Mucosa of stomach (tissue), 1 donor: ENCODE data around the gene CLCNKA.
"Not testable (repeated sequence)": the region's sequence is repeated elsewhere in the genome, so short reads cannot be mapped to it uniquely, and the experiment has no call there.

Experiments used
- H3K27me3 ChIP-seq: one replicate; pipeline ENCODE4 v1.7.0; 2013; ENCODE audit warnings: mild to moderate bottlenecking, low read length; ENCODE audit not compliant: control insufficient read depth, insufficient read depth
- H3K36me3 ChIP-seq: one replicate; pipeline ENCODE4 v1.7.0; 2013; ENCODE audit warnings: low read length; ENCODE audit not compliant: control insufficient read depth, insufficient read depth
- H3K4me1 ChIP-seq: one replicate; pipeline ENCODE4 v1.7.0; 2013; ENCODE audit warnings: mild to moderate bottlenecking, low read length; ENCODE audit not compliant: control insufficient read depth, insufficient read depth
- H3K4me3 ChIP-seq: one replicate; pipeline ENCODE4 v1.7.0; 2013; ENCODE audit warnings: low read length
- H3K9ac ChIP-seq: one replicate; pipeline ENCODE4 v1.7.0; 2013; ENCODE audit warnings: mild to moderate bottlenecking, low read length, moderate library complexity
- H3K9me3 ChIP-seq: one replicate; pipeline ENCODE4 v1.7.0; 2013; ENCODE audit warnings: mild to moderate bottlenecking, low read length, moderate library complexity; ENCODE audit not compliant: control insufficient read depth
- donor health status: Pancreatic carcinoma.

The CLCNKA gene

GRCh38 chr1:16053781-16054502 is 32.1 kb downstream of the CLCNKA start:
- Histone ChIP-seq H3K36me3 (no peaks in the 10 kb centered on the region), H3K9ac (no peak overlapping the region), H3K4me3 (no peak overlapping the region), H3K27me3 (peaks cover 3% of the 10 kb centered on the region), H3K9me3 (no peaks in the 10 kb centered on the region), H3K4me1 (peaks cover 8% of the 10 kb centered on the region)

- no peak overlapping the region for H3K4me3 ChIP-seq
- no peak overlapping the region for H3K9ac ChIP-seq
- no peaks in the 10 kb centered on the region for H3K36me3 ChIP-seq
- H3K27me3 ChIP-seq, result peaks cover 3% of the 10 kb centered on the region
- H3K9me3 ChIP-seq, result no peaks in the 10 kb centered on the region
- H3K4me1 ChIP-seq, result peaks cover 7% of the 10 kb centered on the region
Measured at GRCh38 chr1:16054598-16055540, 33.0 kb downstream of the CLCNKA start.

- Histone ChIP-seq H3K4me1 (peaks cover 7% of the 10 kb centered on the region), H3K4me3 (no peak overlapping the region), H3K9ac (no peak overlapping the region), H3K9me3 (no peaks in the 10 kb centered on the region), H3K27me3 (peaks cover 3% of the 10 kb centered on the region), H3K36me3 (no peaks in the 10 kb centered on the region)
Measured at GRCh38 chr1:16055613-16056520, 34.0 kb downstream of the CLCNKA start.

- not testable (repeated sequence) for H3K27me3 ChIP-seq, H3K9ac ChIP-seq, H3K9me3 ChIP-seq, H3K4me3 ChIP-seq, H3K4me1 ChIP-seq, H3K36me3 ChIP-seq
Measured at GRCh38 chr1:16056521-16056912, 34.7 kb downstream of the CLCNKA start.

- not testable (repeated sequence) for H3K4me3 ChIP-seq, H3K9me3 ChIP-seq, H3K27me3 ChIP-seq, H3K36me3 ChIP-seq, H3K9ac ChIP-seq, H3K4me1 ChIP-seq
Measured at GRCh38 chr1:16057314-16057915, 35.6 kb downstream of the CLCNKA start.

GRCh38 chr1:16058394-16059120 is 36.7 kb downstream of the CLCNKA start:
- not testable (repeated sequence) for H3K4me1 ChIP-seq, H3K9me3 ChIP-seq, H3K27me3 ChIP-seq, H3K9ac ChIP-seq, H3K4me3 ChIP-seq, H3K36me3 ChIP-seq

GRCh38 chr1:16061266-16061665 is 39.4 kb downstream of the CLCNKA start:
- peaks cover 10% of the 10 kb centered on the region for H3K4me1 ChIP-seq
- H3K9ac ChIP-seq, result no peak overlapping the region
- H3K36me3 ChIP-seq, result no peaks in the 10 kb centered on the region
- peaks cover 3% of the 10 kb centered on the region for H3K27me3 ChIP-seq
- no peaks in the 10 kb centered on the region for H3K9me3 ChIP-seq
- no peak overlapping the region for H3K4me3 ChIP-seq

GRCh38 chr1:16061989-16062686 is 40.3 kb downstream of the CLCNKA start:
- H3K9me3 ChIP-seq, result not testable (repeated sequence)

GRCh38 chr1:16062687-16063075 is 40.8 kb downstream of the CLCNKA start:
- not testable (repeated sequence) for H3K27me3 ChIP-seq, H3K36me3 ChIP-seq, H3K9me3 ChIP-seq, H3K4me3 ChIP-seq, H3K9ac ChIP-seq
- peaks cover 18% of the 10 kb centered on the region for H3K4me1 ChIP-seq

More at GRCh38 chr1:16061989-16062686, 40.3 kb downstream of the CLCNKA start:
- not testable (repeated sequence) for H3K4me3 ChIP-seq, H3K9ac ChIP-seq, H3K36me3 ChIP-seq, H3K27me3 ChIP-seq
- H3K4me1 ChIP-seq, result peaks cover 13% of the 10 kb centered on the region

GRCh38 chr1:16063226-16063829 is 41.5 kb downstream of the CLCNKA start:
- no peak overlapping the region for H3K4me3 ChIP-seq
- H3K27me3 ChIP-seq, result no peaks in the 10 kb centered on the region
- H3K36me3 ChIP-seq, result no peaks in the 10 kb centered on the region
- peaks cover 21% of the 10 kb centered on the region for H3K4me1 ChIP-seq
- H3K9ac ChIP-seq, result no peak overlapping the region
- H3K9me3 ChIP-seq, result no peaks in the 10 kb centered on the region
